ENCODE results near the gene PAFAH1B1.

Gene PAFAH1B1

DNA sequence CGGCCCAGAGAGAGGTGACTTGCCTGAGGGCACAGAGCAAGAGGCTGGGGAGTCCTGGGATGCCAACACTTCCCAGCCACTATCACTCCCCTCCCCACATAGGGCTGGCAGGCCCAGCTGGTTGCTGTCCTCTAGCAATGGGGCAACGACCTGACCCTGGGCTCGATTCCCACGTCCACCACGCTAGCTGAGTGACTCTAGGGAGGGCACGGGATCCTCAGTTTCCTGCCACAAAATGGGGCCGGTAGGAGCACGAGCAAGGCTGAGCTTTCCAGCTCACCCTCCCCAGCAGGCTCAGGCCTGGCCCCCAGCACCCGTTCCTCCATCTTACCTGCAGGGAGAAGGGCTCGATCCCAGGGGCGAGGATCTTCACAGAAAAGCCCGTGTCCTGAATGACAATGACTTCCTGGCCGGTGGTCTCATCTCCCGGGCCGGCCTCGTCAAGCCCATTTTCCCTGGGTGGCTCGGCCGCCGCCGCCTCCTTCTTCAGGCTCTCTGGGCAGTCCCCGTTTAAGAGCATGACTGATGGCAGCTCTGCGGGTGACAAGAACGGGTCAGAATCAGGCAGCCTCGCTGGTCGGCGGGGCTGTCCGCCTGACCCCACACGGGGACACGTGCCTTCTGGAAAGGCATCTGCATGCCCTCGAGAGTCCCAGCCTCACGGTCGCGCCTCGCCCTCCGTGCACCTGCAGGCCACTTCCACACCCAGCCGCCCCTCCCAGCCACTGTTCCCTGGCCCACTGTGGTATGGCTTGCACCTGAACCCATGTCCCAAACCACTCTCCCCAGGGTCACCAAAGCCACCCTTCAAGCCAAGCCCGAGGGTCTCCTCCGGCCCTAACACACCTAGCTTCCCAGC, 110.8 kb downstream of the PAFAH1B1 start:
- no peak for DNase-seq

DNA sequence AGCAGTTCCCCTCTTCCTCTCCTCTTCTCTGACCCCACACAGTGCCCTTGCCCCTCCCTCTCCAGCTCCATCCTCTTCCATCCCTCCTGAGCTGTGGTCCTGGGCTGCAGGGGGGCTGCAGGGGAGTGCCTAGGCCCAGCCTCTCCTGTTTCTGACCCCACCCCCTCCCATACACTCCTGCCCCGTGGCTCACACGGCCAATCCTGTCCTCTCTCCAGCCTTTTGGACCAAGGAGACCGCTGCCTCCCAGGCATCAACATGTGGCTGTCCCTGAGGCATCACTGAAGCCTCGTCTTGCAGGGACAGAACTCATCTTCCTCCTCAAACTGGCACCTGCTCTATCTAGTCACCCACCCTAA, 111.4 kb downstream of the PAFAH1B1 start:
- DNase-seq: no peak

DNA sequence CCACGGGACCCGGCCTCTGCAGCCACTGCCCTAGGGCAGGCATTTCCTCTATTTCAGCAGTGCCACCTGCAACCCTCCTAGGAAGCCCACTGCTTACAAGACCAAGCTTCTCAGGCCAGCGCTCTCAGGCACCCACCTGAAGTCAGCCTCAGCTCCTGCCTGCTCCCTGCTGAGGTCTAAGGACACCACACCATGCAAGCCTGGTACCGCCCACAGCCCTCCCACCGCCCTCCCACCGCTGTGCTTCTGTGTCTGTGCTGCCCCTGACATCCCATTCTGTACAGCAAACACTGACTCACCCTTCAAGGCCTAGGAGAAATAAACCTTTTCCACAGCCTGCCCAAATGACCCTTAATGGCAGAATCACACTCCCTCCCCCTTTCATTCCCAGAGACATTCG, 111.8 kb downstream of the PAFAH1B1 start:
- DNase-seq: peak in 1 of 2 donors; percentile 23

DNA sequence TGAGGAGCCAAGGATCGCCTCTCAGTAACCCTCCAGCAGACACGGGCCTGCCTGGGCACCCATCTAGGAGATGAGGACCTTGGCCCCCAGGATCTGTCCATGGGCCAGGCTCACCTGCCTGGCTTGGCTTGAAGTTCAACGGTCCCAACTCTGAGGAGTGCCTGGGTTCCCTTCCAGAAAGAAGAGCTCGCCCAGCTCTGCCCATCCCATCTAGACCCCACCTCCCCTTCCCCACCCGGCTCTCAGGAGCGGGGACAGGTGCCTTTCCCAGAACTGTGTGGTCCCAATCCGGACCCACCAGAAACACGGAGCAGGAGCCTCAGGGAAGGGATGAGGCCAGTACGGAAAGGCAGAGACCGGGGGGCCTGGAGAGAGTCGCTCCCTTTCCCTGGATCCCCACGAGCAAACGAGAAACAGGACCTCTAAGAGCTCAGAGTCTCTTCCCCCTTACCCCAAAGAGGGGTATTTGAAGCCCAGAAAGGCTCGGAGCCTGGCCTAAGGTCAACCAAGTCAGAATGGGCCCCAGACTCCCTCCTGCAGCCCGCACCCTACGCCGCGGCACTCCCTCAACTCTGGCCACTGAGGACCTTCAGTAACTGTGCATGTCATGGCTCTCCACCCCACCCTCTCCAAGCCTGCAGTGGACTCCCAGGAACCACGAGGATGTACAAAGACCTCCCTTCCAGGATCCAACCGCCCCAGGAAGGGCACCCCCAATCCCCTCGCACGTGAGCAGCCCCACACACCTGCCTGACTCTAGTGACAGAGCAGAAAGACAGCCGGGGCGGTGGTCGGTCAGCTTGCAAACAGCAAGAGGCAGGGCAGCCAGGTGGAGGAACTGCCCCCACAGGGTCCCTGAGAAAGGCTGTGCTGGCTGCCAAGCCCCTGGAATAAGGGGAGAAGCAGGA, 112.7 kb downstream of the PAFAH1B1 start:
- no peak for DNase-seq

DNA sequence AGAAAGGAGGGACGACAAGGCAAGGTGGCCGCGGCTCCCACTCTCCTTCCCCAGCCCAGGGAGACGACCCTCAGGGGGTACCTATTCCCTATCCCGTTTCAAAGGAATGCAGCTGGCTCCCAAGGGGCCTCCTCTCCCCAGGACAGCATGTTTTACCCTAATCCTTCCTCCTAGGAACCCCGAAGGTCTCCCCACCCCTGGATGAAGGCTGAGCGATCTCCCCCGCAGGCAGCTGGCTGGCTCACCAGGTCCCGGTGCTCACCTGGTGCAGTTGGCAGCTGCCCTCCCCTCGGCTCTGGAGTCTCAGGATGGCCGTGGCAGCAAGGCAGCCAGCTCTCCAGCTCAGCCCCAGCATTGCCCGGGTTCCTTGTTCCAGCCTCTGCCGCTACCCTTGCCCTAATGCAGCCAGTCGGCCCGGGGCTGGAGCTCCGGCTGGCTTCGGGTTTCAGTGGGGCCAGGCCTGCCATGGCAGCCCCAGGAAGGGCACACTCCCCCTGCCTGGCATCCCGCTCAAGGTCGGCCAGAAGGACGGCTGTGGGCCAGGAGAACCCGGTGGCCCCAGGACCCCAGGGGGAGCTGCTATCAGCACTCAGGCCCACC, 113.6 kb downstream of the PAFAH1B1 start:
- DNase-seq: no peak

DNA sequence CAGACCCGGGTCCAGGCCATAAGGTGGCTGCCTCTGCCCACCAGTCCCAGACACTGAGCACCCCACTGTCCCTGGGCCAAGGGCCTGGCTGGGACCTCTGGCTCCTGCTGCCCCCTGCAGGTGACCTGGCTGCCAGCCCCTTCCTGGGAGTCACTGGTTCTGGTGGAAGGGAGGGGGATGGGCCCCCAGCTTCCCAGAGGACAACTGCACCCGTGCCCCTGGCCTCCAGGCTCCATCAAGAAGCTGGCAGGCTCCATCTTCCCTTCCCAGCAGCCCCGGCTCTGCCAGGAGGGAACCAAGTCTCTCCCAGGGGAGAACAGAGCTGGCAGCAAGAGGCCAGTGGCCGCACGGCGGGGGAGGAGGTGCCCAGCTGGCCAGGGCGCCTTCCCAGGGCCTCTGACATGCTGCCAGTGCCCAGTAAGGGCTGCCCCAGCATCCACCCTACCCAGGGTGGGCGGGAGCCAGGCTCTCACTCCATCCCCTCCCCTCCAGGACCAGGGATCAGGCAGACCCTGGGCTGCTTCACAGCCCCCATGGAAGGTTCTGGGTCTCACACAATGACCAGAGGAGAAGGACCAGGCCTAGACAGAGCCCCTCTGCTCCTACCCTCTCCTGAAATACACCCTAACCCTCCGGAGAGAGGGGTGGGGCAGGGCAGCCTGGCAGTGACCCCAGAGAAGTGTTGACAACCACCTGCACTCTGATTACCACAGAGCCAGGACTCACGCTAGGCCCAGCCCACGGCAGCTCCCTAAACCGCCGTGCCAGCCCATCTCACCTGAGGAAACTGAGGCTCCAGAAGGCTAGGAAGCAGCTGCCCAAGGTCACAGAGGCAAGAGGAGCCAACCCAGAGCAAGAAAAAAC, 114.5 kb downstream of the PAFAH1B1 start:
- no peak for DNase-seq

DNA sequence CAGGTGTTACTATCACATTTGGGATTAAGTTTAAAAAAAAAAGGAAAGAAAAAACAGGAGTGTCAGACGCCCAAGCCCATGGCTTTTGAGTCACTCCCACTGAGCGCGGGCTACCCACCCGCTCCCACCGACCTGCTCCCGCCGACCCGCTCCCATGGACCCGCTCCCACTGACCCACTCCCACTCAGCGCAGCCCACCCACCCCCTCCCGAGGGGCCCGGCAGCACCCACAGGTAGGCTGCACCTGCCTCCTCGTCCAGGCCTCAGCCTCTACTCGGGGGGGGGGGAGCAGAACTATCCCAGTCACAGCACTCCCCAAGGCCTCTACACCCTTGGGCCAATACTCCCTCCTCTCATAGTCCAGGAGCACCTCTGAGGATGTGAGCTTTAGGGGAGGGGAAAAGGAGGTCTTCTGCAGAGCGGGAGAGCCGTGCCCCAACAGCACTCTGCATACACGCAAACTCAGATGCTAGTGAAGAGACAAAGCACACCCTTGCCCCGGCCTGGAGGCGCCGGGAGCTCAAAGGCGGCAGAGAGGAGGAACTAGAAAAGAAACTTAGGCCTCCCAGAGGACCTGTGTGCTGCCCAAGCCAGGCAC, 115.2 kb downstream of the PAFAH1B1 start:
- no peak for DNase-seq

DNA sequence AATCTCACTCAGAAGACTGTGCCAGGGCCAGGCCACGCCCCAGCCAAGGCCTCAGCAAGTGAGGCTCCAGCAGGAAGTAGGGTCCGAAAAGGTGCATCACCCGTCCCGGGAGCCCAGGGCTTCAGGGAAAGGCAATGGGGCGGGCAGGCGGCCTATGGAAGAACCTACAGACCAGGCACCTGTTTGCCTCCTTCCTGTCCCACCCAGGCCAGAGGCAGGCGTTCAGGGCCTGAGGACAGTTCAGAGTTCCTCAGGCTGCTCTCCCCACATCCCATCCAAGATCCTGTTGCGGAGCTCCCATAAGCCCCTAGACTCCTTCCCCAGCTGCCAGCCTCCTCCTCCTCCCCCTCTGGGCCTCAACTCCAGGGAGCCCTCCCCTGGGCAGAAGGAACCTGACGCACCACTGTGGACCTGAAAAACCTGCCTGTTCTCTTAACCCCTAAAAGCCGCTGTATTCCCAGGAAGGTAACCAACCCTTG, 115.8 kb downstream of the PAFAH1B1 start:
- DNase-seq: no peak

DNA sequence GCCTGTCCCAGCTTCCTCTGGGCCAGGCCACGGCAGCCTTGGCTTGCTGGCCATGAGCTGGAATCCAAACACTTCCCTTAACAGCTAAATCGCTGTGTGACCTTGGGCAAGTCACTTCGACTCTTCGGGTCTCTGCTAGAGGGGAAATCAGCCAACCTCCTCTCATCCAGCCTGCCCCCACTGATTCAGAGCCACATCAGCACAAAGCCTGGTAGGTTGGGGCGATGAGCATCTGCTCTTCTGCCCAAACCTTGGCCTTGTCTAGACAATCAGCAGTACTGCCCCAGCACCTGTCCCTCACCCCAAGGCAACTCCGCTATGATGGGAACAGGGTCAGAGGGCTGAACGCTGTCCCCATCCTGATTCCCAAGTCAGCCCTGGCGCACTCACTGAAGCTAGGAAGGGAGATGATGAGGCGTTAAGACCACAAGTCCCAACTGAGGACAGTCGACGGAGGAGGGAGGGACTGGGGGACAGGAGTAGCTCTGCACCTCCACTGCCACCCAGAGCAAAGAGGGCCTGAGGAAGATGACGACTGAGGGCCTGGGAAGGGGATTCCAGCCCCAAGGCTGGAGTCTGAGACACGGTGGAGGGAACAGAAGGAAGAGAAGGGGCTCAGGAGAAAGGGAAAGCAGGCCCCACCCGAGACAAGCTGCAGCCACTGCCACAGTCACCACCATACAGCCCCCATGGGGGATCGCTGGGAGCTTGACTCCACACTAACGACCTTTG, 116.8 kb downstream of the PAFAH1B1 start:
- DNase-seq: peak in 1 of 2 donors; percentile 43

DNA sequence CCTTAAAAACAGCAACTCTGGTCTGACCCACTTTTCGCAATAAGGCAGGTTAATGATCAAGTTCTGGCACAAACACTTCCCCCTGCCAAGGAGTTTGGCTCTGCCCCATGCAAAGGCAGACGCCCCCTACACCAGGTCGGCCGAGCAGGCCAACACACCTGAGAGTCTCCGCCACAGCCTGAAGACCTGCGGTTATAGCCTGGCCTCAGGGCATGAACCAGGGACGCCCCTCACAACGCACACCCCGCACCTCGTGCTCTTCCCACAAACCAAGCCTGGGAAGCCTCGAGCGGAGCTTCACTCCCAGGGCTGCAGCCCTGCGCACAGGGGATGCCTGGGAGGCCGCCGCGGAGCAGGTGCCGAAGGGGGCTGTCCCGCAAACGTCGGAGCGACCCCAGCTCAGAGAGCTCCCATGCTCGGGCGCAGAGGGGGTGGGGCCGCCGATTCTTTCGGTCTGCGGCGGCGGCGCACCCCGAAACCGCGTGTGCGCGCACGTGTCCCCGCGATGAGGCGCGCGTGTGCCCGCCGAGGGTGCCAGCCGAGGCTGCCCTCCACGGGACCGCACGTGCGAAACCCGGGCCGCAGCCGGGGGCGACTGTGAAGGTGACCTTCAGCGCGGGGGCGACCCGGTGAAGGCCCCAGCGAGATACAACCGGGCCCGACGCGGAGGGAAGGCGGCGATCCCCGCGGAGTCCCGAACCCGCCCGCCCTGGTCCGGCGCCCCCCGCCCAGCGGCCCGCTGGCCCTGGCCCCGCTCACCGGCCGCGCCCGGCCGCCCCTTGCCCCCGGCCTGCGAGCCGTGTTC, 117.6 kb downstream of the PAFAH1B1 start:
- peak; percentile 12 to 35 for DNase-seq

DNA sequence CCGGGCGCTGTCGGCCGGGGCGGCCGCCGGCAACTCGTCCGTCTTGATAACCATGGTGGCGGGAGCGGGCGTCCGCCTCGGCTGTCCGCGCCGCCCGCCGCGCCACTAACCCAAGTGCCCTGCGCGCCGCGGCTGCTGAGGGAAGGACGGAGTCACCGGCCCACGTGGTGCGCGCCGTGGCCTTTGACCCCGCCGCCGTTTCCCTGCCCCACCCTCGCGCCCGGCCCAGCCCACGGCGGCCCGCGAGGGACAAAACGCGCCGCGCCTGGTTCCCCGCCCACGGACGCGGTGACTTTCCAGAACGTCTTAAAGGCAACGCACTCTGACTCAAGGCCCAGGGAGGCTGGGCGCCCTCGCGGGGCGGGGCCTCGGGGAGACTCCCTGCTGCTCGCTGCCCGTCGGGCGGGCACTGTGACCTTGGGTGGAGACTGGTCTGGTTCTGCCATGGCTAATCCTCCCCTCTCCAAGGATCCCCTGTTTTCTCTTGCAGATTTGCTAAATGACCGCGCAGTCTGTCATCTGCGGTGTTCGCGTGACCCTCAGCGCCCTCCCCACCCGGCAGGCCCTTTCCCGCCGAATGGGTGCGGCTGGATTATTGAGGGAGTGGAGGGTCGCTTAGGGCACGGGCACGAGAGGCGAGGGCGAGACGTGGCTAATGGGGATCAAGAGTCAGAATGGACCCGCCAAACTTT, 118.3 kb downstream of the PAFAH1B1 start, which contains the start of gene CLUH:
Gene CLUH, minus strand, starts transcription at position 157 of the 692 bp plus-strand sequence. Its CDS starts 103 bp downstream, at position 54.
- peak; percentile 99 for DNase-seq

DNA sequence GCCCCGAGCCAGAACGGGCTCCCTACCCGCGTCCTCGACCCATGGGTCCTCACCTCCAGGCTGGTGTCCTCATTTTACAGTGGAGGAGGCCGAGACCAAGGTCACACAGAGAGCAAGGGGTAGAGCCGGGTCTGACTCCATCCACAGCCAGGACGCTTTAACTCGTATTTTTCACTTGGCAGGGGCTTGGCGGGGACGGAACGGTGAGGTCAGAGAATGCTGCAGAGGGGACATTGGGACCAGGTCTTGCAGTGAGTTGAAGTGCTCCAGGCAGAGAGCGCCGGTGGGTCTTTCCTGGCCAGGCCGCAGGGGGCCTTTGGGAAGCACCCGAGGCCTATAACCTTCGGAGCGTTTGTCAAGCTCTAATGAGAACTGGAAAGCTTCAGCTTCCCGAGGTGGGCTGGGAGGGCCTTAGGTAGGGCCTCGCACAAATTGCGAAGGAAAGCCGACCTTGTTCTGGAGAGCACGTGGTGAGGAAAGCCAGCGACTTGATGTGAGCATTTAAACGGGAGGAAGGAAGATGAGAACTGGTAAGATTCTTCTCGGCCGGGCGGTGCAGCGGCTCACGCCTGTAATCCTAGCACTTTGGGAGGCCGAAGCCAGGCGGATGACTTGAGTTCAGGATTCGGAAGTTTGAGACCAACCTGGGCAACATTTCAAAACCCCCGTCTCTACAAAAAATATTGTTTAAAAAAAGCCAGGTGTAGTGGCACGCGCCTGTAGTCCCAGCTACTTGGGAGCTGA, 119.0 kb downstream of the PAFAH1B1 start:
- peak in 1 of 2 donors; percentile 22 for DNase-seq

DNA sequence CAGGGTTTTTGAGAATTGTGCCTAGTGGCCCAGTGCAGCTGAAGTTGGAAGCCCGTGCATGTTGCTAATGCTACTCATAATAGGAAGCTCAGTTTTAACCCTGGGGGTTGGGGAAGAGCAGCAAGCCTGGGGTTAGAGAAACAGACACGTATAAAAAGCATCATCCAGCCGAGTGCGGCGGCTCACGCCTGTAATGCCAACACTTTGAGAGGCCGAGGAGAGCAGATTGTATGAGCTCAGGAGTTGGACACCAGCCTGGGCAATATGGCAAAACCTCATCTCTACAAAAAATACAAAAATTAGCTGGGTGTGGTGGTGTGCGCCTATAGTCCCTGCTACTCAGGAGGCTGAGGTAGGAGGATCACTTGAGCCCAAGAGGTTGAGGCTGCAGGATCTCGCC, 120.4 kb downstream of the PAFAH1B1 start:
- no peak for DNase-seq

DNA sequence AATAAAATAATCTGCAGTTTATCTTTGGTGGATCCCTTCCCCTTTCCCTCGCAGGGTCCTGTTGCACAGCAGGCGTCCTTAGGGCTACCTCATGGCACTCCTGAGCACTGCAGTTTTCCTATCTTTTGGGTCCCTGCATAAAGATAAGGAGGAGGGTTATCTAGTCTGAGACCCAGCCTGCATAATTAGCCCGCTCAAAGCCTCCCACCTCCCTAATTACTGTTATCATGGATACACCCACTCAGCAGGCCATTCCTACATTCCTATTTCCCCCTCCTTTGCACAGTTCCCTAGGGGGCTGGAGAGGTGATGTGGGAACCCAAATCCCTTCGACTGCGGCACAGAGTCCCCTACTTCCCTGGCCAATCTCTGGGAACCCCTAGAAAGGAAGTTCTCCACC, 123.2 kb downstream of the PAFAH1B1 start:
- no peak for DNase-seq

DNA sequence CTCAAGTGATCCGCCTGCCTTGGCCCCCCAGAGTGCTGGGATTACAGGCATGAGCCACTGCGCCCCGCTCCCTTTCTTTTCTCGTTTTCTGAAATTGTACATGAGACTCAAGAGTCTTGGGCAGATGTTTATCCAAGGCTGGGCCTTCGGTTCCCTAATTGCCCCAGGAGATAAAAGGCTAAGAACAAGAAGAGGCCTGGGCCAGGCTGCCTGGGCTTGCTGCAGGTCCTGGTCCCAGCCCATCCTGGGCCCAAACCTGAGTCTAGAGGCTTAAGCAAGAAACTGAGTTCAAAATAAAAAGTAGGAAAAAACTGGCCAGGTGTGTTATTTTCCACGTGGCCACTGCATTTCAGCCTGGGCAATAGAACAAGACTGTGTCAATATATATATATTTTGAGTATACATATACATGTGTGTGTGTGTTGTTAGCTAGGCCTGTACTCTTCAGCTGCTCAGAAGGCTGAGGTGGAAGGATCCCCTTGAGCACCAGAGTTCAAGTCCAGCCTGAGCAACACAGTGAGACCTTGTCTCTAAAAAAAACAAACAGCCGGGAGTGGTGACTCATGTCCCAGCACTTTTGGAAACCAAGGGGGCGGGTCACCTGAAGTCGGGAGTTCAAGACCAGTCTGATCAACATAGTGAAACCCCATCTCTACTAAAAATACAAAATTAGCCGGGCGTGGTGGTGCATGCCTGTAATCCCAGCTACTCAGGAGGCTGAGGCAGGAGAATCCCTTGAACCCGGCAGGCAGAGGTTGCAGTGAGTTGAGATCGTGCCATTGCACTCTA, 124.9 kb downstream of the PAFAH1B1 start:
- no peak for DNase-seq

DNA sequence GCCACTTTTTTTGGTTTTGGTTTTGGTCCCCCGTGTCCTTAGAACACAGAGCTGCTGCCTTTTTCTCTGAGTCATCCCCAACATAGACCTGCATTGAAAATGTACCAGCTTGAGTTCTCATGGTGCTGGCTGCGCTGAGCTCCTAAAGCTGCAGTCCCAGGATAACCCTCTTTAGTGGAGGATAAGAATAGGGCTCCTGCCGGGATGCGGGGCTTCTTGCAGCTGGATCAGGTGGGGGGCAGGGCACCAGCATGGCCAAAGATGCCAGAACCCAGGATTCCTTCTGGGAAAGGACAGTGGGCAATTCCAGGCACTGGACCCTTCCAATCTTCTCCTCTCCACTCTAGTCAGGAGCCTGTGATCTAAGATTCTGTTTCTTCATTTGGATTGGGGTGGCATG, 126.4 kb downstream of the PAFAH1B1 start:
- no peak for DNase-seq

DNA sequence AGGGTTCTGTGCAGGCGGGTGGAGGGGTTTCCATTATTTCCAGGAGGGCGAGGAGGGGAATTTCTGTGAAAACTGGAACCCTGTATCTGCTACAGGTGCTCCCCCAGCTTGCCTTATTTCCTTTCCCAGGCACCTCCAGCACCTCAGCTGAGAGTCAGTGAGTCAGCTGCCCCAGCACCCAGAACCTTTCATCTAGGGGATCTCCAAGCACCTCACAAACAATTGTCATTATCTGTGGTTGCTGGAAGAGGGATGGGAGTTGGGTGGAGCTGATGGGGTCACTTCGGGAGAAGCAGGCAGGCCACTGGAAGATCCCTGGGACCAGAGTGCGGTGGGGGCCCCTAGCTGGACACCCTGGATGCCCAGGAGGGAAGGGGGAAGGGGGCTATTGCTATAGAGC, 128.1 kb downstream of the PAFAH1B1 start:
- DNase-seq: no peak

DNA sequence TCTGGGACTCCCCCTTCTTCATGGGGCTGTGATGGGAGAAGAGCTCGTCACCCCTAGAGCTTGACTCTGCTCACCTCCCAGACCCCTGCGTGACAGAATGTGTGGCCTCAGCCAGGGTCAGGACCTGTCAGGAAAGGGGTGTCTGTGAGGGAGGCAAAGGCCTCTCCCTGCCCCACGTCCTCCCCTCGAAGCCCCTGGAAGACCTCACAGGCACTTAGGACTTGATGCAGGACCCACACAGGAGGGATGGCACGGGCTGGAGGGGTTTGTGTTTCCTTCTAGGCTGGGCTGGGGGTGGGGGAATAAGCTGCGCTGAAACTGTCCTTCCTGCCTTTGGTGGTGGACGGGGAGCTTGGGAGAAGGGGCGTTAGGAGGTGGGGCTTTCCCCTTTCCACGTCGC, 129.2 kb downstream of the PAFAH1B1 start:
- no peak for DNase-seq

Measured in inflammatory macrophage (primary cell).